HFF-Myc (cell line): Measurements from ENCODE around the gene RTP5.
A peak's percentile ranks its signal among the peaks of the same experiment; 100 is the strongest.

Source experiments
- DNase-seq: peaks from one replicate; pipeline ENCODE4 v3.0.0-alpha.2; 2011; ENCODE audit warnings: low read depth; ENCODE audit errors: extremely low read depth
- H3K4me3 ChIP-seq: replicated peaks from 2 replicates; pipeline ENCODE4 v1.5.1; 2011; ENCODE audit warnings: low read depth, mild to moderate bottlenecking, control low read depth, low read length
- CTCF ChIP-seq: IDR thresholded peaks from 2 replicates; pipeline ENCODE4 v1.5.1; 2012; ENCODE audit warnings: mild to moderate bottlenecking, low read depth, low read length, control low read depth; ENCODE audit errors: missing control alignments

RTP5 gene

GRCh38 chr2:241880311-241881073, 11.0 kb downstream of the RTP5 start:
- DNase-seq: no peak
- peak overlapping the region; percentile 53 for H3K4me3 ChIP-seq
- no peak for TF ChIP-seq CTCF

DNA sequence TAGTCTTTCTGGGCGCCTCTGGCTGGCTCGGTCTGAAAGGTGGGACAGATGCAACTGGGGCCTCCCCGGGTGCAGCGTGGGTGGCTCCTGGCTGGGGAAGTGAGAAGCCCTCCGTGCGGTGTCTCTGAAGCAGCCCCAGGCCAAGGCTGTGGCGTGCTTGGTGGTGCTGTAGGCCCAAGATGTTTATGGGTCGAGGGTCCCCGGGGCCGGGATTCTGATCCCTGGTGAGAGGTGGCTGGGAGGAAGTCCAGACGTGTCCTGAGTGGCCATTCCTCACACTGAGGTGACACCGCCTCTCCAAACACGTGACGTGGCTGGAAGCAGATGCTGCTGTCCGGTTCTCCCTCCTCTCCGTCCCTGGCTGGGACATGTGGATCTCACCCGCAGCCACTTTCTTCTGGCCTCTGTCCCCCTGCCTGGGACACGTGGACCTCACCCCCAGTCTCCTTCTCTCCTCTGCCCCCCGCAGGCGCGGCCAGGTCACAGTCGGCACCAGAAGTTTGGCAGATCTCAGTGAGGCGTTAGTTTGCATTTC, 12.6 kb downstream of the RTP5 start:
- peak overlapping the region; percentile 53 for H3K4me3 ChIP-seq
- DNase-seq: no peak

DNA sequence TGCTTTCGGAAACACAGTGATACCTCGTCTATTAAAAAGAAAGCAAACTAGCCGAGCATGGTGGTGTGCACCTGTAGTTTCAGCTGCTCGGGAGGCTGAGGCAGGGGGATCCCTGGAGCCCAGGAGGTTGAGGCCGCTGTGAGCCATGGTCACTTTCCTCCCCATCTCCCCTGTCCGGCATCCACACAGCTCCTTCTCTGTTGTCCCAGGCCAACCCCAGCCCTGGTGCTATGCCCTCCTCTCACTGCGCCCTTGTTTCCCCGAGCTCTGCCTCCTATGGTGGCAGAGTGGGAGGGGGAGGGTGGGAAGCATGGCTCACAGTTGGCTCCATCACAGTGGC, 15.4 kb downstream of the RTP5 start:
- DNase-seq: no peak
- H3K4me3 ChIP-seq: no peak overlapping the region
- no peak for TF ChIP-seq CTCF

More for the DNA sequence above, 12.6 kb downstream of the RTP5 start:
- no peak for TF ChIP-seq CTCF

DNA sequence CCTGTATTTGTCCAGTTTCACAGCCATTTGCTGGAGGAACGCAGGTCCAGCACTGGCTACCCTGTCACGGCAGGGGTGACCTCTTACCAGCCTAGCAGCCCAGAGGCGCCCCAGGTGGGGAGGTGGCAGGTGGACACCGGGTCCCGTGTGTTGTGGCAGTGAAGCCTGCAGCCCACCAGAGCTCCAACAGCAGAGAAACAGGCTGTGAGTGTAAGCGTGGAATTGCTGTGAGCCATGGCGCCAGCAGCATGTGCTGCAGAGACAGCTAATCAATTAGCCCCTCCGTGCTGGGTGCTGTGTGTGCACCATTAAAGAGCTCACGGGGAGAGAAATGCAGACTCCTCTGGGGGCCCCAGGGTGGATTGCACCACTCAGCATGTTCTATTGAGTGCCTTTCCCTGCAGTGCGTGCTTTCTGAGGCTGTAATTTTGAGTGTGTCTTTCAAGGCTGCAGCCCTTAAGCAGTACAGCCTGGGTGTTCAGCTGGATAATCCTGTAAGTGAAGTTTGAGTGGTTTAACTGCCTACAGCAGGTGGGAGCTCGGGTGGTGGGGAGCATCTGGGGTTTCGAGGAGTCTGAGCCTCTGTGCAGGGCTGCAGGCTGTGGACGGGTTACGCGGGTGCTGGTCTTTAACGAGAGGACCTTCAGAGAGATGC, 15.9 kb downstream of the RTP5 start:
- TF ChIP-seq CTCF: no peak
- DNase-seq: no peak
- H3K4me3 ChIP-seq: no peak overlapping the region

GRCh38 chr2:241885946-241886643, 16.6 kb downstream of the RTP5 start:
- TF ChIP-seq CTCF: no peak
- DNase-seq: no peak
- no peak overlapping the region for H3K4me3 ChIP-seq

DNA sequence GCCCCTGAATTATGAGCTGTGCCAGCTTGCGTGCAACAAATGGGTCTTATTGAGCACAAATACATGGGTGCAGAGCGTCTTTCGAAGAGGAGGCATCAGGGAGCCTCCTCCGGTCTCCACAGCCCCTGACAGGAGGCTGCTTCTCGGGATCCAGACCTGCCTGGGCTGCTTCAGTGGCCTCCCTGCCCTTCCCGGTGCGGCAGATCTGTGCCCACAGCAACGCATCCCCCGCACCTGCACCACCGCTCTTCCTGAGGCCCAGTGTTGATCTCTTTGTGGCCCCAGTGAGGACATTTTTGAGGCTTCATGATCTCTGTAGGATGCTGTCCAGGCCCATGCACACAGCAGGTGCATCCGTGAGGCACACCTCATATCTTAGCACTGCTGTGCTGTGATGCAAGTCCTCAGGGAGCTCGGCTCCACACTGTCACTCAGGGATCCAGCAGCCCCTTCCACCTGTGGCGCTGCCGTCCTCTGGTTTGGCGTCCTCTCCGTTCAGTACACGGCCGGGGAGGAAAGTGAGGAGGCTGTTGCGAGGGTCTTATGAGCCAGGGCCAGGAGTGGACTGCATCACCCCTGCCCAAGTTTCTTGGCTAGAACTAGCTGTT, 17.4 kb downstream of the RTP5 start:
- no peak for TF ChIP-seq CTCF
- no peak overlapping the region for H3K4me3 ChIP-seq
- no peak for DNase-seq
